G401.6 (cell line): Measurements from ENCODE around the gene GRHL1.

ENCODE experiments used
- FAIRE-seq: peaks from 2 replicates; lab custom pipeline; 2012; peaks lifted over from hg19 to GRCh38; lab: Jason Lieb, UNC

The GRHL1 gene

DNA sequence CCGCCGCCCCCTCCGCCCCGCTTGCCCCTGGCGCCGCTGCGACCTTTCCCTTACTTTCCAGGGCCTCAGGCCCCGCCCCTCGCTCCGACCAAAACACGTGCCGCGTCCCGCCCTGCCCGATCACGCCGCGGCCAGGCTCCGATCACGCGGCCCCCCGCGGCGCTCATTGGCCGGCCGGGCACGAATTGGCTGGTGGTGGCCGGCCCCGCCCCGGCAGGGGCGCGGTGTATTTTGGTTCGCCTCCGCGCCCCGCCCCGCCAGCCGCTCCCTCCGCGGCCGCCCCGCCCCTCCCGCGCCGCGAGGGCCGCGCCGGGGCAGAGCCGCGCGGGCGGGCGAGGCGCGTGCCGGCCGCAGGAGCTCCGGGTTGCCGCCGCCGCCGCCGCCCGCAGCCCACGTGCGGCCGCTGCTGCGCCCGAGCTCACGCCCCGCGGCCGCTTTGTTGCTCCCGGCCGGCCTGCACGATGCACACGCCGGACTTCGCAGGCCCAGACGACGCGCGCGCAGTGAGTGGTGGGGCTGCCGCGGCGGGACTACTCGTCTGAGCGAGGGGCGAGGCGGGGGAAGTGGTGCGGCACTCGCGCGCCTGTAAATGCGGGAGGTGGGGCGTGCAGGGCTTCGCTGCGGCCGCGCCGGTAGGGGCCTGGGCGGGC is 91.9 kb downstream of the GRHL1 start, which contains the start of gene KLF11:
KLF11 (plus strand) TSS at position 295 of the 650 bp plus-strand sequence; CDS start at position 462, 167 bp downstream.
- no peak for FAIRE-seq

DNA sequence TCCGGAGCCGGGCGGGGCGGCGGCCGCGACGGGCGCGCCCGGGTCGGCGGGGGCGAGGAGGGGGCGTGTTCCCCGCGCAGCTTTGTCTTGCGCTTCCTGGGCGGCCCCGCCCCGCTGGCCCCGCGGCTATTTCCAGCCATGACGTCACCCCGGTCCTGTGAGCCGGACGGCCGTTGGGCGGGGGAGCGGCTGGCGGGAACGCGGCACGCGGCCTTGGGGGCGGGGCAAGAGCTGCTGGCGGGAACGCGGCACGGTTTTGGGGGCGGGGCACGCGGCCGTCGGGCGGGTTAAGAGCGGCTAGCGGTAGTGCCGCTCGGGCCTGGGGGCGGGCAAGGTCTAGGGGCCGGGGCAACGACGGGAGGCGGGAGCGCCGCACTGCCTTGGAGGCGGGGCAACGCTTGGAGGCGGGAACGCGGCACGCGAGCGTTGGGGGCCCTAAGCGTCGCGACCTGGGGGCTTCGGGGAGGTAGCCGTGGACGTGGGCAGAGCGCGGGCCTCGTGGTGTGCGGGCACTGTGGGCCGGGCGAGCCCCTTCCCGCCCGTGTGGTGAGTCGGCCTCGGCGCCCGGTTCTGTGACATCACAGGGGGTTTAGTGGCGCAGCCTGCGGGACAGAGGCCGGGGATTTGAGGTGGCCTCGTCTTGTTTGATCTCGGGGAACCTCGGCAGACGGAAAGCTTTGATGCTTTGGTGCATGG is 92.6 kb downstream of the GRHL1 start:
- FAIRE-seq, result no peak

- FAIRE-seq, result no peak
Measured at GRCh38 chr2:10045561-10046355, 94.3 kb downstream of the GRHL1 start.

GRCh38 chr2:10046931-10047330 is 95.4 kb downstream of the GRHL1 start:
- no peak for FAIRE-seq

DNA sequence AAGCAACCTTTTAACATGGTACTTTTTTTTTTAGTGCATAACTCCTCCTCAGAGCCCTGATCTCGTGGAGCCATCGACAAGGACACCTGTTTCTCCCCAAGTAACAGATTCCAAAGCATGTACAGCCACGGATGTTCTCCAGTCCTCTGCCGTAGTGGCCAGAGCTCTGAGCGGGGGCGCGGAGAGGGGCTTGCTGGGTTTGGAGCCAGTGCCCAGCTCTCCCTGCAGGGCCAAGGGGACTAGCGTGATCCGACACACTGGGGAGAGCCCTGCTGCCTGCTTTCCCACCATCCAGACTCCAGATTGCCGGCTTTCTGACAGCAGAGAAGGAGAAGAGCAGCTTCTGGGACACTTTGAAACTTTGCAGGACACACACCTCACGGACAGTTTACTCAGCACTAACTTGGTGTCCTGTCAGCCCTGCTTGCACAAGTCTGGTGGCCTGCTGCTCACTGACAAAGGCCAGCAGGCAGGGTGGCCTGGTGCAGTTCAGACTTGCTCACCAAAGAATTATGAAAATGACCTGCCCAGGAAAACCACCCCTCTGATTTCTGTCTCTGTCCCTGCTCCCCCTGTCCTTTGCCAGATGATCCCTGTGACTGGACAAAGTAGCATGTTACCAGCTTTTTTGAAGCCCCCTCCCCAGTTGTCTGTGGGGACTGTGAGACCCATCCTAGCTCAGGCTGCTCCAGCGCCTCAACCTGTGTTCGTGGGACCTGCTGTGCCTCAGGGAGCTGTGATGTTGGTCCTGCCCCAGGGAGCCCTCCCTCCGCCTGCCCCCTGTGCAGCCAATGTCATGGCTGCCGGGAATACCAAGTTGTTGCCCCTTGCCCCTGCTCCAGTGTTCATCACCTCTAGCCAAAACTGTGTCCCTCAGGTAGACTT is 96.4 kb downstream of the GRHL1 start:
- FAIRE-seq, result no peak

- FAIRE-seq, result peak; percentile 98
Measured at GRCh38 chr2:10048501-10049171, 97.1 kb downstream of the GRHL1 start.
